ACC112 (cell line): ENCODE data around the gene JOSD2.

Source experiments
- H2AFZ ChIP-seq: fragments of 200-600 bp; sonication (generic); one replicate; pipeline ENCODE4 v1.6.0; 2017; ENCODE audit warnings: antibody characterized with exemption, low read length; ENCODE audit not compliant: unreplicated experiment
- H3K27ac ChIP-seq: fragments of 200-600 bp; sonication (generic); 2 replicates; pipeline ENCODE4 v1.5.1; 2014; ENCODE audit warnings: low read depth, mild to moderate bottlenecking, antibody characterized with exemption, low read length, moderate library complexity
- H3K27me3 ChIP-seq: fragments of 200-600 bp; sonication (generic); 2 replicates; pipeline ENCODE4 v1.6.1; 2014; ENCODE audit warnings: mild to moderate bottlenecking, antibody characterized with exemption, low read length, moderate library complexity, mixed read lengths; ENCODE audit not compliant: insufficient read depth
- H3K36me3 ChIP-seq: fragments of 200-600 bp; sonication (generic); 2 replicates; pipeline ENCODE4 v1.6.1; 2016; ENCODE audit warnings: mild to moderate bottlenecking, antibody characterized with exemption, low read length, moderate library complexity, mixed read lengths; ENCODE audit not compliant: insufficient read depth
- H3K4me1 ChIP-seq: fragments of 200-600 bp; sonication (generic); one replicate; pipeline ENCODE4 v1.6.1; 2016; ENCODE audit warnings: low read length, mixed read lengths; ENCODE audit not compliant: insufficient read depth, unreplicated experiment, control insufficient read depth
- H3K4me3 ChIP-seq: fragments of 200-600 bp; sonication (generic); 2 replicates; pipeline ENCODE4 v1.5.1; 2014; ENCODE audit warnings: mild to moderate bottlenecking, low read depth, low read length
- H3K79me2 ChIP-seq: fragments of 200-600 bp; sonication (generic); one replicate; pipeline ENCODE4 v1.6.0; 2016; ENCODE audit warnings: low read length; ENCODE audit not compliant: control insufficient read depth, unreplicated experiment, insufficient read depth

The JOSD2 gene

GRCh38 chr19:50490991-50491472, 20.0 kb downstream of the JOSD2 start:
- H2AFZ ChIP-seq, result no peak overlapping the region
- H3K4me3 ChIP-seq, result no peak overlapping the region
- H3K4me1 ChIP-seq, result no peaks in the 10 kb centered on the region
- H3K27ac ChIP-seq, result no peak overlapping the region
- H3K79me2 ChIP-seq, result no peaks in the 10 kb centered on the region
- 0 out of 2 replicates have a peak, but pooled peaks cover 4% of the 10 kb centered on the region for H3K36me3 ChIP-seq
- H3K27me3 ChIP-seq, result peaks cover 49% of the 10 kb centered on the region

GRCh38 chr19:50490411-50490811, 20.6 kb downstream of the JOSD2 start:
- H3K4me3 ChIP-seq, result no peak overlapping the region
- H3K79me2 ChIP-seq, result no peaks in the 10 kb centered on the region
- H3K36me3 ChIP-seq, result 0 out of 2 replicates have a peak, but pooled peaks cover 4% of the 10 kb centered on the region
- H3K27ac ChIP-seq, result no peak overlapping the region
- no peak overlapping the region for H2AFZ ChIP-seq
- H3K27me3 ChIP-seq, result peaks cover 49% of the 10 kb centered on the region
- no peaks in the 10 kb centered on the region for H3K4me1 ChIP-seq

- H2AFZ ChIP-seq, result no peak overlapping the region
- H3K27ac ChIP-seq, result no peak overlapping the region
- no peaks in the 10 kb centered on the region for H3K79me2 ChIP-seq
- peaks cover 47% of the 10 kb centered on the region for H3K27me3 ChIP-seq
- no peak overlapping the region for H3K4me3 ChIP-seq
- H3K36me3 ChIP-seq, result 0 out of 2 replicates have a peak, but pooled peaks cover 4% of the 10 kb centered on the region
- H3K4me1 ChIP-seq, result no peaks in the 10 kb centered on the region
Measured at GRCh38 chr19:50489461-50490011, 21.5 kb downstream of the JOSD2 start.

GRCh38 chr19:50488389-50489194, 22.4 kb downstream of the JOSD2 start:
- Histone ChIP-seq H3K27me3 (peaks cover 43% of the 10 kb centered on the region), H3K27ac (no peak overlapping the region), H3K36me3 (0 out of 2 replicates have a peak, but pooled peaks cover 4% of the 10 kb centered on the region), H3K4me1 (no peaks in the 10 kb centered on the region), H3K79me2 (no peaks in the 10 kb centered on the region), H2AFZ (no peak overlapping the region), H3K4me3 (no peak overlapping the region)

GRCh38 chr19:50486823-50487515, 24.0 kb downstream of the JOSD2 start:
- Histone ChIP-seq H3K36me3 (0 out of 2 replicates have a peak, but pooled peaks cover 4% of the 10 kb centered on the region), H3K4me3 (no peak overlapping the region), H3K4me1 (no peaks in the 10 kb centered on the region), H3K27ac (no peak overlapping the region), H3K79me2 (no peaks in the 10 kb centered on the region), H2AFZ (no peak overlapping the region), H3K27me3 (peaks cover 36% of the 10 kb centered on the region)

- Histone ChIP-seq H3K27ac (no peak overlapping the region), H3K27me3 (peaks cover 22% of the 10 kb centered on the region), H3K4me3 (no peak overlapping the region), H3K79me2 (no peaks in the 10 kb centered on the region), H3K36me3 (0 out of 2 replicates have a peak, but pooled peaks cover 4% of the 10 kb centered on the region), H3K4me1 (no peaks in the 10 kb centered on the region), H2AFZ (no peak overlapping the region)
Measured at GRCh38 chr19:50485284-50485955, 25.6 kb downstream of the JOSD2 start.

- Histone ChIP-seq H3K27me3 (0 out of 2 replicates have a peak, but pooled peaks cover 7% of the 10 kb centered on the region), H3K79me2 (peaks cover 3% of the 10 kb centered on the region), H3K27ac (no peak overlapping the region), H2AFZ (no peak overlapping the region), H3K4me3 (no peak overlapping the region), H3K4me1 (no peaks in the 10 kb centered on the region), H3K36me3 (0 out of 2 replicates have a peak, but pooled peaks cover 4% of the 10 kb centered on the region)
Measured at GRCh38 chr19:50482916-50483315, 28.1 kb downstream of the JOSD2 start.

- H3K79me2 ChIP-seq, result peaks cover 8% of the 10 kb centered on the region
- no peak overlapping the region for H3K4me3 ChIP-seq
- H2AFZ ChIP-seq, result no peak overlapping the region
- H3K27me3 ChIP-seq, result 0 out of 2 replicates have a peak, but pooled peaks cover 7% of the 10 kb centered on the region
- H3K27ac ChIP-seq, result no peak overlapping the region
- H3K4me1 ChIP-seq, result peaks cover 4% of the 10 kb centered on the region
- H3K36me3 ChIP-seq, result 0 out of 2 replicates have a peak, but pooled peaks cover 4% of the 10 kb centered on the region
Measured at GRCh38 chr19:50482271-50482855, 28.6 kb downstream of the JOSD2 start.

- no peak overlapping the region for H3K27ac ChIP-seq
- 0 out of 2 replicates have a peak, but pooled peaks cover 2% of the 10 kb centered on the region for H3K27me3 ChIP-seq
- 0 out of 2 replicates have a peak, but pooled peaks cover 1% of the 10 kb centered on the region for H3K36me3 ChIP-seq
- H3K79me2 ChIP-seq, result peaks cover 9% of the 10 kb centered on the region
- H2AFZ ChIP-seq, result no peak overlapping the region
- no peak overlapping the region for H3K4me3 ChIP-seq
- H3K4me1 ChIP-seq, result peaks cover 6% of the 10 kb centered on the region
Measured at GRCh38 chr19:50481351-50482149, 29.4 kb downstream of the JOSD2 start.
